Ramos (cell line): ENCODE results near the gene DAB2IP.

ENCODE experiments used
- in situ Hi-C: fragments of 300-500 bp; cut with MboI; formaldehyde crosslinking; loops from one replicate; pipeline ENCODE4 v1.14.3; 2022; ENCODE audit warnings: low sequenced_read_pairs; ENCODE audit not compliant: unreplicated experiment

Gene DAB2IP

DNA sequence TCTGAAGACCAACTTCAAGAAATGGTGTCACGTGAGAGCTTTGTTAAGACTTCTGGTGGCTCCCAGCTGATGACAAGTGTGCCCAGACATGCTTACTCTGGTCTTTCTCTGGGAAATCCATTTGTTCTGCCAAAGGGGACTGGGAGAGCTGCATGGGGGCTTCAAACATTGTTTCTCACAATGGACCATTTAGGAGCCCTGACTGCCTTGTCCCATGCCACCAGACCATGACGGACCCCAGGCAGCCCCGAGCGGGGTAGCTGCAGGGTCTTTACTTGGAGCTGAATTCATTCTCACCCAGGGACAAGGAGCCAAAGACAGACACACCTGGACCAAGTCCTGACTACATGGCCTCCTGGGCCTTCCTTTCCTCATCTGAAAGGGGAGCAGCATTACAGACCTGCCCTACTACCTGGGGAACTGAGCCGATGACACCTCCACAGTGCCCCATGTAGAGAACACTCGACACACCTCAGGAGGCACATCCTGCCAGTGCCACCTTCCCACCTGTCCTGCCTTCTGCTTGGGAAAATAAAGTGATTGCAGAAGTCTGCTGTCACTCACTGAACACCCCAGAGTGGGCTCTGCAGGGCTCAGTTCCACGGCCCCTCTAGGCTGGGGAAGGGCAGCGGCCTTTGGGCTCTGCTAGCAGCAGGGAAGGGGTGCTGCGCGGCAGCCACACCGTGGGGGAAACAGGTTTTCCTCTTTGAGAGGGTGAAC, 169.0 kb downstream of the DAB2IP start:
- in situ Hi-C loops, result no loop called here

GRCh38 chr9:121821326-121821725, 169.9 kb downstream of the DAB2IP start:
- in situ Hi-C loops, result no loop called here

DNA sequence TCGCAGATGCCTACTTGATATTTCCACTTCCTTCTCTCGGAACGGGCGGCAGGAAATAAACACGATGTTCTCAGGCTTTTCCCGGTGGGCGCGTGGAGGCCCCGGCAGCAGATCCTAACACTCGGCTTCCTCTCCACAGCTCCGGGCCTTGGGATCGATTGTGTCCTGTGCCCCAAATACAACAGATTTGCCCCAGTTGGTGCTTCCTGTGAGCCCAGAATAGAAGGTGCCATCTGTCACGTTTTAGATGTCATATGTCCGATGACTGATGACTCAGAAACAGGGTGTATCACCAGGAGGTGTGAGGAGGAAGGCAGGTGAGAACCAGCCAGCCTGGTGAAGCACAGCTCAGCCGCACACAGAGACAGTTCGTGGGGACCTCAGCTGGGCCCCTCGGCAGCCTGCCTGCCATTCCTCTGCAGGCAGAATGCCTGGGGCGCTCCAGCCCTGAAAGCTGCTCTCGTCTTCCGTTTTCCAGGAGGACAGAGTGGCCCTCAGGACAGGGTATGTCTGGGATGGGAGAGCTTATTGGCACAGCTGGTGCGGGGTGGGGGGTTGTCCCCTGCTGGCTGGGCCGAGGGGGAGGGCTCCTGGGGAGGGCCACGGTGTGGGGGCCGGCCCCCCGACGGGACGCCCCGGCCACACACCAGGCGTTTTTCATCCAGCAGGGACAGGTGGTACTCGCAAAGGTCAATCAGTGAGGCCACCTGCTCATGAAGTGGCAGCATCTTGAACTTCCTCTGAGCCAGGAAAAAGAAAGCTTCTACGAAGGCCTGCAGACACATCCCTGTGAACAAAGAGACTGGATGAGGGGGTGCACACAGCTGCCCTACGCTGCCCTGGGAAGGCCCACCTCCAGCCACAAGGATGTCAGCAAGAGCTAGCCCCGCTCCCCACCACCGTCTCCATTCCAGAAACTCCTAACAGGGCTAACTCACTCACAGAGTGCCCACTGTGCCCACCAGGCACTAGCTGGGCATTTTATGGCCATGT, 171.0 kb downstream of the DAB2IP start:
- in situ Hi-C loops, result no loop called here

DNA sequence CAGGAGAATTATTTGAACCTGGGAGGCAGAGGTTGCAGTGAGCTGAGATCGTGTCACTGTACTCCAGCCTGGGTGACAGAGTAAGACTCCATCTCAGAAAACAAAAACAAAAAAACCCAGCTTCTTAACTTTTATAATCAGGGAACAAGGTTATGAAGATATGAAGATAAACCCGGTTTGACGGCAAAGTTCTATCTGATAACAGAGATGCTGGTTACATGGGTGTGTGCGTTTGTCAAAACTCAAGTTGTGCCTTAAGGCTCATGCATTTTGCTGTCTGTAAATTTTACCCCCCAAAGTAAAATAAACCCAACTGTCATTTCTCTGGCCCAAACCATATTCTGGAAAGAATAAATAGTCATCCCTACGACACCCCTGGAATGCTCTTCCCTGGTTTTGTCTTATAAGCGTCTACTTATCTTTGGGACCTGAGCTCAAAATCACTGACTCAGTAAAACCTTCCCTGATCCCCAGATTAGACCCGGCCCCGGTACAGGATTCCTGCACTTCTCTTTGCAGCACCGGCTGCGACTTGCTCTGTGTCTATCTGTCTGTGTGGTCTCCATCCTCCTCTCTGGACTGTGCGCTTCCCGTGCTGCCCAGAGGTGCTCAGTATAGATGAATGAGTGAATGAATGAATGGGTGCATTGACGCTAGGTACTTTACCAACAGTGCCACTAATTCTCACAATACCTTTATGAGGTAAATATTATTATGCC, 172.2 kb downstream of the DAB2IP start:
- in situ Hi-C loops, result no loop called here

DNA sequence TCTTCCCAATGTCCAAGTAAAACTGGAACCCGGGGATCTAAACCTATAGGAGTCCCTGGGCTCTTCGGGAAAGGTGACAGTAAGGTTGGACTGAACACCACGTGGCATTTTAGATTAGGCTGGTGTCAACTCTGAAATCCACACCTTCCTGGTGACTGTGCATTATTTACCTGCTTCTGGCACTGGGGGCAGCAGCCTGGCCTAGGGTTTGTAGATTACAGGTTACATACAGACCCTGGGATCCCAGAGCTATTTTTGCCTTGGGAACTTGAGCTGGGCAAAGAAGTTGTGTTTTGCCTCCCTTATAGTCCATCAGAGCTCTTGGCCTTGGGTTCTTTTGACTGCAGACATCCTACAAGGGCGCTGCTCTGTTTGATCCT, 173.2 kb downstream of the DAB2IP start:
- in situ Hi-C loops, result no loop called here

DNA sequence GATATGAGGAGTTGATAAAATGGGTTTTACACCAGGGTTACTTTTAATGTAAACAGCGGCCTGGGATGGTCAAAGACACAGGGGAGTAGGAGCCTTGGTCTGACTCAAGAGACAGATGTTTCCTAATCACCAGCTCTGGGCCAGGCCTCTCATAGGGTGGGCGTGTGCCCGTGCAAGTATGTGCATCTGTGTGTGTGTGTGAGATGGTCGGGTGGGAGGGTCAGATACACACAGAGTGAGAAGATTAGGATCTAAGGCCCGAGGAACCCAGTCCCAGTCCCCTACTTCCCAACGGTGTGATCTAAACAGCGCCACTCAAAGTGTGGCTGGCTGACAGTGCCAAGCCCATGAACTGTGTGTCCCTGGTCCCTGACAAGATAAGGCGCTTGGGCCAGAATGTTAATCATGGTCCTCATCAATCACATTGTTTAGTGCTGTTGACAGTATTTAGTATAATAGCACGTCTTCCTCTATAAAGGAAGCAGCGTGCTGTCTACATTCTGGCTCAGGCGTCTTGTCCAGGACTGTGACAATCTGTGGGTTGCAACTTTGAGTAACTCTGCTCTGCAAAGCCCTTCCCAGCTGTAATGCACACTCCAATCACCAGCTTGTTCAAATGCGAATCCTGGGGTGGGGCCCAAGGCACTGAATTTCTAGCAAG, 173.7 kb downstream of the DAB2IP start:
- in situ Hi-C loops, result no loop called here

GRCh38 chr9:121826711-121827110, 175.3 kb downstream of the DAB2IP start:
- in situ Hi-C loops, result no loop called here

GRCh38 chr9:121827251-121827967, 176.0 kb downstream of the DAB2IP start:
- in situ Hi-C loops, result no loop called here

DNA sequence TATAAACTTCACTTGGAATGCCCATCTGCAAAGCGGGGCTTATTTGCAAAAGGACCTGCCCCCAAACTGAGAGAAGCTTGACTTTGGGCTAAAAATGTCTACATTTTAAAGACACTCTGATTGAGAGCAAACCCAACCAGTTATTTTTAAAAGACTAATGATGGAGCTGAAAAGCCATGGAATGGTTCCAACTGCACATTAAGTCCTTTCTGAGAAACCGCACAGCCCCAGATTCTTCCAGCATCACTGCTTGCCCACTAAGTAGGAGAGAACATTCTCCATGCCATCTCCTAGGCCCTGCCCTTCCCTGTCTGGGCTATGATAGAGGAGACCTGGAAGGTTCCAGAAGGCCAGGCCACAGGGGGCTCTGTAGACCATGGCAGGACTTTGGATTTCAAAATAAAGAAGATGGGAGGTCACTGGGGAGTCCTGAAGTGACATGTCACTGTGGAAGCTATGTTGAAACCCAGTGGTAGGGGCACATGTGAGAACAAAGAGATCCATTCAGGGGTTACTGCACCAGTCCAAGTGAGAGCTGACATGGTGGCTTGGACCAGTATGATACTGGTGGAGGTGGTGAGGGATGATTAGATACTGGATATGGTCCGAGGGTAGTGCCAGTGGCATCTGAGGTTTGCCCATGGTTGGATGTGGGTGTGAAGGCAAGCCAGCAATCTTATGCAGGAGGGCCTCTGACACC, 179.2 kb downstream of the DAB2IP start:
- in situ Hi-C loops, result no loop called here

DNA sequence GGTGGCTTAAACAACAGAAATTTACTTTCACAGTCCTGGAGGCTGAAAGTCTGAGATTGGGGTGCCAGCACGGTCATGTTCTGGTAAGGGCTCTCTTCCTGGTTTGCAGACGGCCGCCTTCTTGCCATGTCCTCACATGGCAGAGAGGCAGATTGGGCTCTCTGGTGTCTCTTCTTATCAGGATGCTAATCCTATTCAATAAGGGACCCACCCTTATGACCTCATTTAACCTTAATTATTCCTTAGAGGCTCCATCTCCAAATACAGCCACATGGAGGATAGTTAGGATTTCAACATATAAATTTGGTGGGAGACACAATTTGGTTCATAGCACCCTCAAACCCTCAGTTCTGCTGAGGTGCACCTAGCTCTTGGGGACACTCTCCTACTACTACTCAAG, 180.4 kb downstream of the DAB2IP start:
- in situ Hi-C loops, result no loop called here

- in situ Hi-C loops, result no loop called here
These were observed 181.6 kb downstream of the DAB2IP start for GRCh38 chr9:121833061-121833460.
